Keratinocyte (primary cell): ENCODE results near the gene SMOC1. TPM values are rescaled to one million over a fixed set of nuclear protein-coding genes. Genes with fewer than 3 reads are reported as not detected.

ENCODE experiments used
- DNase-seq: peaks from one replicate; pipeline ENCODE4 v3.0.0-alpha.2; 2011; ENCODE audit warnings: low read depth, missing footprints, low spot score
- FAIRE-seq: peaks from 2 replicates; lab custom pipeline; 2011; peaks lifted over from hg19 to GRCh38; lab: Jason Lieb, UNC
- H2AFZ ChIP-seq: 2 replicates; pipeline ENCODE4 v1.6.0; 2012; ENCODE audit warnings: low read length, control low read depth, inconsistent platforms; ENCODE audit not compliant: control insufficient read depth
- H3K27ac ChIP-seq: 2 replicates; pipeline ENCODE4 v1.5.1; 2011; ENCODE audit warnings: low read length; ENCODE audit not compliant: control insufficient read depth, insufficient read depth
- H3K27me3 ChIP-seq: 3 replicates; pipeline ENCODE4 v1.6.0; 2011; ENCODE audit warnings: low read length; ENCODE audit not compliant: control insufficient read depth, insufficient read depth; ENCODE audit errors: extremely low read depth
- H3K36me3 ChIP-seq, 2 experiments: 2 replicates in 1 of 2; 3 replicates in 1 of 2; pipeline ENCODE4 v1.5.1; 2011; ENCODE audit warnings: low read length in 2 of 2, mild to moderate bottlenecking in 1 of 2; ENCODE audit not compliant: control insufficient read depth in 2 of 2, insufficient read depth in 2 of 2; ENCODE audit errors: extremely low read depth in 1 of 2
- H3K4me1 ChIP-seq: 3 replicates; pipeline ENCODE4 v1.5.1; 2011; ENCODE audit warnings: low read length; ENCODE audit not compliant: control insufficient read depth, insufficient read depth; ENCODE audit errors: extremely low read depth
- H3K4me2 ChIP-seq: 3 replicates; pipeline ENCODE4 v1.6.0; 2011; ENCODE audit warnings: low read depth, low read length; ENCODE audit not compliant: control insufficient read depth, insufficient read depth; ENCODE audit errors: extremely low read depth
- H3K4me3 ChIP-seq, 3 experiments: fragments of 200-600 bp in 1 of 3; sonication (generic) in 1 of 3; 2 replicates in 2 of 3; 3 replicates in 1 of 3; pipeline ENCODE4 v1.5.1; 2011 to 2016; ENCODE audit warnings: low read length in 3 of 3, mild to moderate bottlenecking in 3 of 3, control low read depth in 2 of 3, inconsistent platforms in 1 of 3, low read depth in 1 of 3, mixed read lengths in 1 of 3, mixed run types in 1 of 3, moderate library complexity in 1 of 3; ENCODE audit not compliant: control insufficient read depth in 2 of 3, insufficient read depth in 2 of 3; ENCODE audit errors: extremely low read depth in 1 of 3
- H3K79me2 ChIP-seq: 2 replicates; pipeline ENCODE4 v1.6.0; 2012; ENCODE audit warnings: low read length; ENCODE audit not compliant: control insufficient read depth, insufficient read depth
- H3K9ac ChIP-seq: 3 replicates; pipeline ENCODE4 v1.6.0; 2011; ENCODE audit warnings: low read length; ENCODE audit not compliant: control insufficient read depth, insufficient read depth; ENCODE audit errors: extremely low read depth
- H3K9me1 ChIP-seq: 3 replicates; pipeline ENCODE4 v1.6.0; 2011; ENCODE audit warnings: low read length; ENCODE audit not compliant: control insufficient read depth, insufficient read depth; ENCODE audit errors: extremely low read depth
- H3K9me3 ChIP-seq: 2 replicates; pipeline ENCODE4 v1.5.1; 2012; ENCODE audit warnings: low read depth, low read length; ENCODE audit not compliant: control insufficient read depth
- H4K20me1 ChIP-seq: 3 replicates; pipeline ENCODE4 v1.6.0; 2011; ENCODE audit warnings: low read length; ENCODE audit not compliant: control insufficient read depth, insufficient read depth; ENCODE audit errors: extremely low read depth
- CTCF ChIP-seq, 3 experiments: IDR thresholded peaks in 1 of 3; conservative IDR thresholded peaks in 1 of 3; optimal IDR thresholded peaks in 1 of 3; 2 replicates in 2 of 3; 3 replicates in 1 of 3; pipeline versions ENCODE3 to v1.5.1; 2011; ENCODE audit warnings: low read length in 3 of 3, mild to moderate bottlenecking in 3 of 3, moderate library complexity in 2 of 3, control low read depth in 1 of 3, inconsistent platforms in 1 of 3; ENCODE audit not compliant: insufficient read depth in 2 of 3; ENCODE audit errors: extremely low read depth in 1 of 3
- EZH2 ChIP-seq: IDR thresholded peaks from one replicate; pipeline ENCODE4 v1.6.1; 2012; ENCODE audit warnings: inconsistent platforms, mild to moderate bottlenecking, low read length, moderate library complexity
- dilution Hi-C: fragments of 300-500 bp; cut with MboI; formaldehyde crosslinking; loops from one replicate; pipeline ENCODE4 v1.7.0; 2020; ENCODE audit warnings: low sequenced_read_pairs; ENCODE audit not compliant: extremely low pct_ligation_motif_present
- polyA plus RNA-seq, 5 experiments: library from polyadenylated mRNA; depleted of rRNA in 3 of 5; stranded (reverse) in 3 of 5; stranded (forward) in 1 of 5; unstranded in 1 of 5; fragments of >200 nt; gene quantifications; 1 replicate in 1 of 5; 2 replicates in 3 of 5; 3 replicates in 1 of 5; pipeline versions ENCODE4 v1.2.1 to v1.2.3, GENCODE V29; 2011 to 2012; ENCODE audit warnings: missing spikeins in 2 of 5, low read depth in 1 of 5, low replicate concordance in 1 of 5

The SMOC1 gene
- polyA plus RNA-seq, 1 donor (not counting 4 experiments of a cell fraction or from before 2014, with no cell fraction given) = 6.0 TPM

GRCh38 chr14:69876221-69876847 is 2.9 kb upstream of the SMOC1 start:
- Histone ChIP-seq H3K36me3 (no peaks in the 10 kb centered on the region), H3K4me3 (no peak overlapping the region), H3K4me2 (no peak overlapping the region), H2AFZ (no peak overlapping the region), H3K79me2 (no peaks in the 10 kb centered on the region), H3K27ac (no peak overlapping the region), H4K20me1 (no peaks in the 10 kb centered on the region), H3K27me3 (peaks cover 30% of the 10 kb centered on the region), H3K4me1 (peaks cover 9% of the 10 kb centered on the region), H3K9me1 (no peaks in the 10 kb centered on the region), H3K9ac (no peak overlapping the region), H3K9me3 (no peaks in the 10 kb centered on the region)
- FAIRE-seq (no peak), DNase-seq (no peak)
- dilution Hi-C loops = no loop called here
- no peak for TF ChIP-seq EZH2
- no peak for TF ChIP-seq CTCF (optimal IDR thresholded peaks at IDR 0.05 in 1 of 3, IDR thresholded peaks at IDR 0.05 in 1 of 3, conservative IDR thresholded peaks at IDR 0.05 in 1 of 3; ENCODE audit: extremely low read depth in 1 of 3, insufficient read depth in 2 of 3, low read length in 3 of 3)

- FAIRE-seq = no peak
- Histone ChIP-seq H3K36me3 (no peaks in the 10 kb centered on the region), H3K4me3 (no peak overlapping the region), H3K9ac (no peak overlapping the region), H3K9me3 (no peaks in the 10 kb centered on the region), H3K79me2 (no peaks in the 10 kb centered on the region), H3K9me1 (no peaks in the 10 kb centered on the region), H3K27ac (no peak overlapping the region), H3K27me3 (peaks cover 33% of the 10 kb centered on the region), H4K20me1 (no peaks in the 10 kb centered on the region), H2AFZ (no peak overlapping the region), H3K4me1 (peaks cover 9% of the 10 kb centered on the region), H3K4me2 (no peak overlapping the region)
- dilution Hi-C loops = no loop called here
- no peak for TF ChIP-seq CTCF (optimal IDR thresholded peaks at IDR 0.05 in 1 of 3, IDR thresholded peaks at IDR 0.05 in 1 of 3, conservative IDR thresholded peaks at IDR 0.05 in 1 of 3; ENCODE audit: extremely low read depth in 1 of 3, insufficient read depth in 2 of 3, low read length in 3 of 3)
- TF ChIP-seq EZH2 = no peak
- DNase-seq = no peak
These were observed 2.3 kb upstream of the SMOC1 start for GRCh38 chr14:69876848-69877306.
